SHP77 treated with DMSO at 0.1 percent for 48 hours (cell line): ENCODE data around the gene KCNQ1.

Source experiments
- DNase-seq: peaks from one replicate; lab custom pipeline; 2025; lab: John Stamatoyannopoulos, UW

Gene KCNQ1

DNA sequence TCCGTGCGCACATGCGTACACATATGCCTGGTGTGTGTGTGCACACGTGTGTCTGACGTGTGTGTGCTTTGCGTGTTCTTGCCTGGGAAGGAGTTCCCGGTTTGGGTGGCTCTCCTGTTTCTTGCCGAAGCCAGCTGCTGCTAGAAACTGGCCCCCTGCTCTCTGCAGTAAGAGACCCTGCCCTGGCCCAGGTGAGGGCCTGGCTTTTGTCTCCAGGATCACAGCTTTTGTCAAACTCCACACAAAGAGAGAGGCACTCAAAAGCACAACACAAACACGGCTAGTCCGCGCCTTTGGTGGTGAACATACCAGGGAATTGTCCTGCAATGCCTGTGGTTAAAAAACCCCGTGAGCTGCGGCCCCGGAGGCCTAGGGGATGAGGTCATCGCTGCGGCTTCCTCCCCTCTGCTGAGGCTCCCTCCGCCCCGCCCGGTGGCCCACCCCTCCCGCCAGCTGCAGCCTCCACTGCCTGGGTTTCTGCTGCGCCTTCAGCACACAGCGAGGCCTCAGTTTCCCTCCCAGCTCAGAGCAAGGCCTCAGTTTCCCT lies 88.9 kb downstream of the KCNQ1 start:
- no peak for DNase-seq

DNA sequence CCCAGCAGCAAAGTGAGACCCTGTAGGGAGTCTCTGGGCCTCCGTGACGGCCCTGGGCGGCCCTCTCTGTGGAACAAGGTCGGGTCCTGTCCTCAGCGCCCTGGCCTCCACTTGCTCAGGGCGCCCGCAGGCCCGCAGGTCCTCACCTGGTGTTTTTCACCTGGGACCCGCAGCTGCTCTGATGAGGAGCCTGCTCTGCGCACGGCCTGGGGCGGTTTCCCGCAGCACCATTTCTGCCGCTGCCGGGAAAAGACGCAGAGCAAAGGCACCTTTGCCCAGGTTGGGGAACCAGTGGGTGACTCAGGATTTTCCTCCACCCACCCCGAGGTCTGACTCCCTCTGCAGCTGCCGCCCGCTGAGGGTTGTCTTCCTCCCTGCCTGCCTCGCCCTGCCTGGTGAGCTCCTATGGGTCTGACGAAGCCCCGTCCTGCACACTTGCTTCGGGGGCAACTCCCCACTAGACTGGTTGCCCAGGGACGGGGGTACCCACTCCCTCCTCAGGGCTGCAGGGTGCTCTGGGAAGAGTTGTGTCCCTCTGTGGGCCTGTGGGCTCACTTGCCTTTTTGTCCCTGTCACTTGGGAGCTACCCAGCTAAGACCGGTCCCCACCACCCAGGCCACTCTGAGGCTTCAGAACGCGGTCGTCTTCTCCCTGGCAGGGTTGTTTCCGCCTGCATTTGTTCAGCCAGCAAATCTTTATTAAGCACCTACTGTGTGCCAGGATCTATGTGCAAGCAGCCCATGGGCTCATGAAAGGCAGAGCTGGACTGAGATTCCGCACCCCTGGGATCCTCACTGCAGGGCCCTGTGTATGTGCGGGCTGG lies 89.5 kb downstream of the KCNQ1 start:
- DNase-seq, result no peak

DNA sequence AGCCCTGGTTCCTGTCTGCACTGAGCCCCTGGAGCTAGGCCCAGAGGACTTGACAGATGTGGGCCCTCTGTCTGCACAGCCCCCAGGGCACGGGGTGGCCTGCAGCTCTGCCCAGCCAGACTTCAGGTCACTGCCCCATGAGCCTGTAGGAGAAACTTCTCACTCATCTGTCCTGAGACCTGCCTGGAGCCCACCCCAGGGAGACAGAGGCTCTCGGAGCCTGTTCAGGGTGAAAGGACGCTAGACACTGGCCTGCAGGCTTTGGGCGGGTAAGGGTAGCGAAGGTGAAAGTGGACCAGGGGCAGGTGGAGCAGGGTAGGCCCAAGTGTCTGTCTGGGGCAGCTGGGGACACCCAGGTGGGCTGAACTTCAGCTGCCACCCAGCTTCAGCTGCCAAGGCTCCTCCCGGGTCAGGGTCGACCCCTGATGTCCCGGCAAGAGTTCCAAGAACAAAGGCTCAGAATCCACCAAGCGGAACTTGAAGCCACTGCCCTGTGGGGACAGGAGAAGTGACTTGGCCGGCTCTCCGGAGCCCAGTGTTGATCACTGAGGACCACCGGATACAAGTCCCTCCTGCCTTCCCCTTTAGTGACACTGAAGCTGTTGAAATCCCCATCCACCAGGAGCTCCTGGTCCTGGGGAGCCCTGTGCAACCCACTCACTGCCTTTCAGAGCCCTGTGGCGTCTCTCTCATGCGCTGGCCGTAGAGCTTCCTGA lies 90.3 kb downstream of the KCNQ1 start:
- no peak for DNase-seq

DNA sequence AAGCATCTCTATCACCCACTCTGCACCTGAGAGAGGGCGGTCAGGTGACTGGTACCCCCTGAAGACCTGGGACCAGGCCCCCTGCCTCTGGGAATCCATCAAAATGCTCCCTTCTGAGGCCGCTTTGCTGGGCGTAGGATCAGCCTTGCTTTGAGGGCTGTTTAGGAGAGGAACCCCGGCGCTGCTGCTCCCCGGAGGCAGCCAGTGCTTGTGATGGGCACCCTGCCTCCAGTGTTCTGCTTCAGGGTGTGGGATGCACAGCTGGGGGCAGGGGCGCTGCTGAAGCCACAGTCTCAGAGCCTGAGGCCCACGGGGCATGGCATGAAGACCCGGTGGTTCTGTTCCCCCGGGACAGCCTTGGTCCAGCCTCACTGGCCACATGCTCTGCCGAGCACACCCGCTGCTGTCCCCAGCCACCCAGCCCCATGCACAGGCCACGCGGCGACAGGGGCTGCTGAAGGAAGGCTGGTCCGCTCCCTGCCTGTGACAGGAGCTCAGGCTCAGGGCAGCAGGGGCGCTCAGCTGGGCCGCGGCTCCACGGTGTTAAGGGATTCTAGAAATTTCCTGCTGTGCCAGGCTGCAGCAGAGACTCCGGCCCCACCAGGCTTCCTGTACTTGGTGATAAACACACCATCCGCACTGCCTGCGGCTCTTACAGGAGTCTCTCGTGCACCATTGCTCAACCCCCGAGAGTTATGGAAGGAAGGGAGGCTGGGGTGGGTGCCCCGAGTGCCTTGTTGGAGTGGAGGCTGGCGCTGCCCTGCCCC lies 91.0 kb downstream of the KCNQ1 start:
- no peak for DNase-seq

DNA sequence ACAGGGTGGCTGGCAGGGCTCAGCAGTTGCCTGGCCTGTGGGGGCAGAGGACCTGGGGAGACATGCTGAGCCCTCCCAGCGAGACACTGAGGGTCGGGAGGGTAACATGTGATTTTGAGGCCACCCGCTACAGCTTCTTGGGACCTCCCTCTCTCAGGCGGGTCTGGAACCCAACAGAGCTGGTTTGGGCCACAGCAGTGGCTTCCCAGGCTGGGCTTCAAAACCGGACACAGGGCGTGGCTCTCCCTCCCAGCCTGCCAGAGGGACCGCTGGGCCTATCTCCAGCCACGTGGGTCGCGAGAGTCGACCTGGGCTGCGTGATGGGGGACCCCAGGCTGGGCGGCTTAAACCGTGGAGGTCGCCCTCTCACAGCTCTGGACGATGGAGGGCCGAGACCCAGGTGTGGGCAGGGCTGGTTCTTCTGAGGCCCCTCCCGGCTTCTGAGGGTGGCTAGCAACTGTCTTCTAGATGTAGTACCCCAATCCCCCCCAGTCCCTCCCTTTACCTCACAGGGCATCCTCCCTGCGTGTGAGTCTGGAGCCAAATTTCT lies 91.7 kb downstream of the KCNQ1 start:
- no peak for DNase-seq

DNA sequence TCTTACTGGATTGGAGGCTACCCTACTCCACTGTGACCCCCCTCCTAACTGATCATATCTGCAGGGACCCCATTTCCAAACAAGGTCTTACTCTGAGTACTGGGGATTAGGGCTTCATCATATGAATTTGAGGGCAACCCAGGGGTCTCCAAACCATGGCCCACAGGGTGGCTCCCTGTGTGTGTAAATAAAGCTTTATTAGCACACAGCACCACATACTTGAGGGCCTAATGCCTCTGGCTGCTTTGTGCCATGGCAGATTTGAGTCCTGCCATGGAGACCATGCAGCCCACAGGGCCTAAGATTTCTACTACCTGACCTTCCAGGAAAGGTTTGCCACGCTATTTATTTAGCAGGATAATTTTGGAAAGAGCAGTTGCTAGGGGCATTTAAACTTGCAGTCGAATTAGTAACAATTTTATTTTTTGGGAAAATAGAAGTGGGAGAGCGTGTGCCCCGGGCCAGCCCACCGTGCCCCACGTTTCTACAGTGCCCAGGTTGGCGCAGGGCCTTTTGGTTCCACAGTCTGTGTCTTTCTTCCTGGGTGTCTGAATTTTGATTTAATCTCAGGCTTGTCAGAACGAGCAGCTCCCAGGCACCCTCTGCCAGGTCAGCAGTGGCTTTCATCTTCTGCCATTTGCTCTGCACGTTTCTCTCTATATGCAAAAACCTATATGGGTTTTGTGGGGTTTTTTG lies 92.3 kb downstream of the KCNQ1 start:
- no peak for DNase-seq

DNA sequence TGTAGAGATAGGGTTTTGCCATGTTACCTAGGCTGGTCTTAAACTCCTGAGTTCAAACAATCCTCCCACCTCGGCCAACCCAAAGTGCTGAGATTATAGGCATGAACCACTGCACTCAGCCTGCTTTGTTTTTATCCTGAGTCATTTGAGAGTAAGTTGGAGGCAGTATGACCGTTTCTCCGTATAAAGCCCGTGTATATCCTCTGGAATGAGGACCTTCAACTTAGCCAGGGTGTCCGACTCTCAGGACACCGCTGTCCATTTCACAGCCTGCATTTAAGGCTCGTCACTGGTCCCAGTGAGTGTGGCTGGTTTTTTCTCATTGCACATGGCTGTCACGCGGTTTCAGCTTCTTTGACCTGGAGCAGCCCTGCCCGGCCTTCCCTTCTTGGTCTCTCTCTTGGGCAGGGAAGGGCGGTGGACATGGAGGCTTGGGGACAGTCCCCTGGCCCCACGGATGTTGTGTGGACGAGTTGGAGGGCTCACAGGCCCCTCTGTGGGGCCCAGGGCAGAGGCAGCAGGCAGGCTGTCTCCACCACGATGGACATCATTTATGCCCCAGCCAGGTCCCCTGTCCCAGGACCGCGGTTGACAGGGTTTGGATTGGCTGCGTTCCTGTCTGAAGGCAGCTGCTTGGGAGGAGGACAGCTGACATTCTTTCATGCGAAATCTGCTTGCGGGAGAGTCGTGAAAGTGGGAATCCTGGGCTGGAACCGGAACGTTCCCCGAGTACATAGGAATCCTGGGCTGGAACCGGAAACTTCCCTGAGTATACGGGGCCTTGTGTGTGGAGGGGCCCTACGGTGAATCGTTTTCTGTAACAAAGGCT lies 93.3 kb downstream of the KCNQ1 start:
- no peak for DNase-seq

DNA sequence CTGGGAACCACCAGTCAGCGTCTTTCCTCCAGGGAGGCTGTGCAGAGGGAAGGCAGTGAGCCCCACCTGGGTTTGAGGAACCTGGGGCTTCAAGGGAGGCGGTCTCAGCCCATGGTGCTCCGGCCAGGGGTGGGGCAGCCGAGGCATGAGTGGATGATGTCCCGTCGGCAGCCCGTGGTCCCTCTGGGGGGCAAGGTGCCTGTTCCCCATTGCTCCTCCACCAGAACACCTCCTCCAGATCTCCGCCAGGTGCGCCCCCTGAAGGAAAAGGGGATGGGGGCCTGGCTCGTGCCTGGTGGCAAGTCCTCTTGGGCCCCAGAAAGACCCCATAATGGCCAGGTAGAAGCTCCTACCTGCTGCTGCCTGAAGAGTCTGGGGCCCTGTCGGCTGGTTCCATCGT lies 94.1 kb downstream of the KCNQ1 start:
- DNase-seq, result no peak

DNA sequence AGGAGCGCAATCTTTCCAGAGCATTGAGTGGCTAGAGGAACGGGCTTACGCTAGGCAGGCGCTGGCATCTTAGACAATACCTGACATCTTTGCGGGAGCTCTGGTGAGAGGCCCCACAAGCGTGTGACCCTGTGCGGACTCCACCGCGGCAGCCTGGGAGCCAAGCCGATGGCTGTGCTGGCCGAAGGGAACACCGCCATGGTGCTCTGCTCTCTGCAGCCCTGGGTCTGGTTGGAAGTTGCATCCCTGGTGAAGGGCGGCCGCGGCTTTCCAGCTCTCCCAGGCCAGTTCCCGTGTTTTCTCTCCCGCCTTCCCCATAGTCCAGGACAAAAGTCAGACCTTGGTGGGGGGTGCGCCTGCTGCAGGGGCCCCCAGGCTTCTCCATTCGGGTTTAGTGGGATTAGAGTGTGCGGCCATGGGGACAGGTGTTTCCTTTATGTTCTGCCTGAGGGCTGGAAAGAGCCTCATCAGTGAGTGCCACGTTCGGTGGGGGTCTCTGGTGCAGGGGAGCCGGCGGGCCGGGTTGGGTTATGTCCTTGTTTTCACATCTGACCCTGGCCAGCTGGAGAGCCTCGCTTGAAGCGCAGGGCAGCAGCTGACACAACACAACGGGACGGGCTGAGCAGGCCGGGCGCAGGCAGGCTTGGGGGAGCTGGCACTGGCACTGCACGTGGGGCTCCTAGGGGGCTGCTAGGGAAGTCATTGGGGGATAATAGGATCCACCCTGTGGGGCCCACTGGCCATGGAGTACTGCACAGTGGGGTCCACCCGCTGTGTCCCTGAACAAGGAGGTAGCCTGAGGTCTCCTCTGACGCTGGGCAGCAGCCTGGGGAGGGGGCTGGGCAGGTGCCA lies 94.8 kb downstream of the KCNQ1 start:
- DNase-seq, result no peak

DNA sequence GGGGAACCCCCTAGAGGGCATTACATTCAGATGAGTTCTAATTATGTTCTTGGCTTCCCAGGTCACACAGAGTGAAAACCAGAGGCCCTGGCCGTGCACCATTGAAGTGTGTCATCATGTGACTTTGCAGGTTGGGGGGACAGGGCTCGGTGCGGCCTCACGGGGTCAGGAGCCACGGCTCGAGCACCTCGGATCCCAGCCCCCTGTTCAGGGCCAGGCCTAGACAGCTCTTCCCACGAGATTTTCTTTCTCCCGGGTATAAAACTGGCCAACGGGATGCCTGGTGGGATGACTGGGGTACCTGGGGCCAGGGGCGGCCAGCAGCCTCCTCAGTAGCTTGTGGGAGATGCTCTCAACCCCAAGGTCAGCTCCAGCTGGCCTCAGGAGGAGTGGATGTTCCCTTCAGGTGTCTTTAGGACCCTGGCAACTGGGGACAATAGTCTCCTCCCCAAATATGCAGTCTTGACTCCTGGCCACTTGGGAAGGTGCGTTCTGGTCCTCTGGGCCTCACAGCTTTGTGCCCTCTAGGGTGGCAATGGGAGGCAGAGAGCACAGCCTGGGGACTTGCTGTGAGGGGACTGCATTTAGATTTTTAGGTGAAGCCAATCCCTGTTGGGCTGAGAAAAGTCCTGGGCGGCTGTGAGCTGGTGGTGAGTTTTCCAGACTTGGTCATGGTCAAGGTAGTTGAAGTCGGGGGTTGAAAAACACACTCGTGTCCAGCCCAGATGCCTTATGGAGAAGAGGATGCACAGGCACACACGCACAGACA lies 95.6 kb downstream of the KCNQ1 start:
- DNase-seq, result no peak

DNA sequence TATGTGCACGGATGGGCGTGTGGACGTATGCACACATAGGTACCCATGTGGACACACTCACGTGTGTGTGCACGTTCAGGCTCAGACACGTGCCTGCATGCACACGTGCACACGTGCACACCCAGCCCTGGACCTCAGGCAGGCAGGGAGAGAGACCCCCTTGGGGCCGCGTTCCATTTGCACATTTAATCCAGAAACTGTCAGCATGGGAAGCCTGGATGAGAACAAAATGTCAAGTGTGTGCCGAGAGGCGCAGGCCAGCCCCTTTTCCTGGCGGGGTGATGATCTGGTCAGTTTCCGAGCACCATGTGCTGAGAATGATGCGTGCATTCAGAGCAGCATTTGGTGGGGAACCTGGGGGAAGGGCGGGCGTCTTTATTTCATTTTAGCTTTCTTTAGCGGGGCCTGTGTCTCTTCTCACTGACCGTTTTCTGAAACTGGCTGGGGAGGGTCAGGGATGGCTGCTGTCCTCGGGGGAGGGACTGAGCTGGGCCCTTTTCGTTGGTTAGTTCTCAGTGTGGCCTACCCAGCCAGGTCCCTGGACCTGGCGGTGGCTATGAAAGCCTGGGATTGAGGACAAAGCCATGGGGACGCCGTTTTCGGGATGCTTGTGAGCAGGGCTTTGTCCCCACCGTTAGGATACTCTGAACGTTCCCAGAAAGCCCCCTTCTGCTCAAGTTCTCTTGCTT lies 96.3 kb downstream of the KCNQ1 start:
- no peak for DNase-seq

DNA sequence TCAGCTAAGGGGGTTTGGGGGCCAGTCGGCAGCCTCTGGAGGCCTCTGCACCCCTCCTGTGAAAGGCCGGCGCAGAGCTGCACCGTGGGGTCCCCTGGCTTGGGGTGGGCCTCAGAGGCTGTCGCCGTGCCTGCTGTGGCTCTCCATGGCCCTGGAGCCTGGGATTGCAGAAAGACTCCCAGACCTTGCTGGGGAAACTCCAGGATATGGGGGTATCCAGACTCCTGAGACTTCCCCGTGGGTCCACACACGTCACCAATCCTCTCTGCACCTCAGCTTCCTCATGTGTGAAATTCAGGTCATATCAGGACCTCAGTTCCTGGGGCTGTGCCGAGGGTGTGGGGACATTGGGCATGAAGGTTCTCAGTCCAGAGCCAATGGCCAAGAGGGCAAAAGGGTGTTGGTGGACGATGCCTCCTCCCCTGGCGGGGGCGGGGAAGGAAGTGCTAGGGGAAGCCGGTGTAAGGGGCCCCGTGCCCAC lies 97.1 kb downstream of the KCNQ1 start:
- no peak for DNase-seq

DNA sequence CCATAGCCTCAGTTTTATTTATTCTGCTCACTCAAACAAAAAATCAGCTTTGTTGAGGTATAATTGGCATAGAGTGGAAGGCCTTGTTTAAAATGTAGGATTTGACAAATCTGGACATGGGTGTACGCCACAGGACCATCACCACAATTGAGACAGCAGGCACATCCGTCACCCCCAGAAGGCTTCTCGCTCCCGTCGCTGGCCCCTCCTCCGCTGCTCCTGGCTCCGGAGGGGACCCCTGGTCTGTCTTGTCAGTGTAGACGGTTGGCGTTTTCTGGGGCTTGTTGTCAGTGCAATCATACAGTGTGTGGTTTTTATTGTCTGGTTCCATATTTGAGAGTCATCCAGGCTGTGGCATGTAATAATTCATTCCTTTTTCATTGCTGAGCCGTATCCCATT lies 97.6 kb downstream of the KCNQ1 start:
- DNase-seq, result no peak

DNA sequence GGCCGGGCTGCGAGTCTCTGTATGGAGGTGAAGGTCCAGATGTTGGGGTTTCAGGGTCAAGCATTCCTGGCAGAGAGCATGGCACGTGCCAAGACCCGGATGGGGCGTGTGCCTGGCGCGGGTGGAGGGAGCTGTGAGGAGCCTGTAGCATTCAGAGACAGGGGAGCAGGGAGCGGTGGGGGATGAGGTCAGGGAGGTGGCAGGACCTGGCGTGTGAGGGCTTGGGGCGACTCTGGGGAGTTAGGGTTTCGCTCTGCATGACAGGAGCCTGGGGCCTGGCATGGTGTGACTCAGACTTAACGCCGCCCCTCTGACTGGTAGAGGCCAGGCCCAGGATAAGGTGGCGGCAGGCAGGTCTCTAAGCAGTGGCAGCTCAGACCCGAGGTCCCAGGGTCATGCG lies 103.0 kb downstream of the KCNQ1 start:
- no peak for DNase-seq

DNA sequence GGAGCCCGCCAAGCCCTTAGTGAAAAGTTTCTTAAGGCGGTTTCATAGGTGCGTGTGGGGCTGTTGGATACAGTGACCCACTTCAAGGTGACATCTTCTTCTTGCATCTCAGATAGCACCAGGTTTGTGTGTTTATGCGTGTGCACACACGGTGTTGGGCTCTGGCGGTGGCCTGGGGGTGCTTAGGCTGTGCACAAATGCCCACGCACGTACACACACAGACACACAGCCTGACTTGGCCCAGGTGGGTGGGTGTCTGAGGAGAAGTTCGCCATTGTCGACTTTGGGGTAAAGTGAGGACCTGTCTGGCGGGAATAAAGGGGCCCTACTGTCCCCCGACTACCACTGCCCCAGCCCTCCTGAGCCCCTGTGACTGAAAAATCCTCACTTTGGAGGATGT lies 103.8 kb downstream of the KCNQ1 start:
- DNase-seq, result no peak

DNA sequence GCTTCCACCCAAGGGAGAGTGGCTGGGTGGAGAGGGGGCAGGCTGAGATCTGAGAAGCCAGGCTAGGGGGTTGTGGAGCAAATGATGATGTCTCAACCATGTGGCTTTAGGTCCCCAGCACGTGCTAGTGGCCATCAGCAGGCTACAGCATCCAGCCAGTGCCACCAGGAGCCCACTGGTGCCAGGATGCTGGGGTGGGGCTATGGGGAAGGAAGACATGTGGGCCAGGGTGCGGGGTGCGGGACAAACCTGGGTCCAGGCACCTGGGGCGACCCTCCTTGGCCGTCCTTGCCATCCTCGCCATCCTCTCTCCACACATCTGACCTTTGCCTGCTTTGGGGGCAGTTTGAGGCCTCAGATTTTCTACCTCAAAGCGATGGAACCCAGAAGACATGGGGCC lies 104.3 kb downstream of the KCNQ1 start:
- DNase-seq, result no peak

DNA sequence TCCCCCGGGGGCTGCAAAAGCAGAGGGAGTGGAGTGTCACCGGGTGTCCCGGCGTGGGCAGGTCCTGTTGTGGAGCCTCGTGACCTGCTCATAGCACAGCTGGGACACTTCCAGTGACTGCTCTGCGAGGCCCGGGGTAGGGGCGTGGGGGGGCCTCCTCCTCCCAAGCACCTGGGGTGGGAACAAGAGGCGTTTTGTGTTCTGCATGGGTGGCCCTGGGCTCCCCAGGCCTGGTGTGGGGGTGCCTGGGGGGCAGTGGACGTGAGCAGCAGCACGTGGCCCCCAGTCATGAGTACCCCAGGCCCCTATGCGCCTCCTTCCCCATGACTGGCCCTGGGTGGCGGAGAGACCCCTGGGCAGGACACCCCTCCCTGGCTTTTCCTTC lies 104.7 kb downstream of the KCNQ1 start:
- DNase-seq, result no peak

DNA sequence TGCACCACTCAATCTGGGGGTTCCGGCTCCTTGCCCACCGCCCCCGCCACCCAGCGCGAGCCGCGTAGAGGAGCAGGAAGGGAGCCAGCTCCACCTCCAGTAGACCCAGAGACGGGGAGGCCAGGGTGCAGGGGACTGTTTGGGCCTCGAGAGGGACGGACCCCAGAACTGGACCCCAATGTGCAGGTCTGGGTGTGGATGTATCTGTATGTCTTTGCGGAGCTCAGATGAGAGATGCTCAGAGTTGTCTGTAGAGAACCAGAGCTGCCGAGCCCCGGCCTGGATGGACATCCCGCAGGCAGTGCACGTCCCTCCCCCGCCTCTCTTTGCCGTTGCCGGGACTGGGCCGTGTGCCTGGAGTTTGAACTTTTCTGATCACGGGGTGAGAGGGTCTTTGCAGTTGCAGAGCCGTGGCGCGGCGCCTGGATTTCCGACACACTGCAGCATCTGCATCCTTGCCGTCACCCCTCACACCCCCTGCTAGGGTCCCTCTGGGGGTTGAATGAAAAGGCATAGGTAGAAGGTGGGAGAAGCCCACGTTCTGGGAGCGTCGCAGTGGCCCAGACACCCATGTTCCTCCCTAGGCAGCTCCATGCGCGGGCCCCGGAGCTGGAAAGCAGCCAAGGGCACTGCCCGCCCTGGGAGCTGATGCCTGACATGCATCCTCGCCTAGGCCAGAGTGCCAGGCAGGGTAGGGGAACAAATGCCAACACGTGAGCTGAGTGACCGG lies 105.2 kb downstream of the KCNQ1 start:
- no peak for DNase-seq
